ENCODE measurements around the gene UQCRC1. TPM values are rescaled to one million over a fixed set of nuclear protein-coding genes. Genes with fewer than 3 reads are reported as not detected.

The UQCRC1 gene
- polyA plus RNA-seq, 2 of the 4 experiments (the other 2 are of a cell fraction), result 256 to 279 TPM

GRCh38 chr3:48623851-48624547 lies 14.6 kb upstream of the UQCRC1 start:
- H3K9me3 ChIP-seq, result no peaks in the 10 kb centered on the region
- FAIRE-seq, result no peak
- H3K4me1 ChIP-seq, result no peaks in the 10 kb centered on the region
- DNase-seq (ENCODE audit: low read depth in 1 of 2, low spot score in 1 of 2), result no peak
- H3K4me2 ChIP-seq, result no peak overlapping the region
- POLR2A ChIA-PET, result interaction anchor here (0.7 kb wide), 1 partner anchor 12 kb away, joined by 6 read pairs; no protein-coding TSS in a partner anchor
- no peak overlapping the region for H3K4me3 ChIP-seq
- ATAC-seq, result no peak
- CTCF ChIA-PET, result interaction anchor here (0.7 to 1.5 kb wide), 4 partner anchors 11 to 187 kb away, joined by 3 to 4 read pairs (median 4); partner anchors contain the start of gene SLC26A6
- TF ChIP-seq CHD2 (IDR thresholded peaks at IDR 0.05; ENCODE audit: low read length, partially characterized antibody), result no peak
- TF ChIP-seq, protein P1, sequence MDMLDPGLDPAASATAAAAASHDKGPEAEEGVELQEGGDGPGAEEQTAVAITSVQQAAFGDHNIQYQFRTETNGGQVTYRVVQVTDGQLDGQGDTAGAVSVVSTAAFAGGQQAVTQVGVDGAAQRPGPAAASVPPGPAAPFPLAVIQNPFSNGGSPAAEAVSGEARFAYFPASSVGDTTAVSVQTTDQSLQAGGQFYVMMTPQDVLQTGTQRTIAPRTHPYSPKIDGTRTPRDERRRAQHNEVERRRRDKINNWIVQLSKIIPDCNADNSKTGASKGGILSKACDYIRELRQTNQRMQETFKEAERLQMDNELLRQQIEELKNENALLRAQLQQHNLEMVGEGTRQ (IDR thresholded peaks at IDR 0.05), result peak; percentile 8; the same call in 1 of the 2 replicates
- no peak for TF ChIP-seq EHMT2 (IDR thresholded peaks at IDR 0.05; ENCODE audit: low read depth)
- H3K27ac ChIP-seq, result no peak overlapping the region
- WGBS (ENCODE audit: missing lambda C conversion rate), result 74% methylated on average over 6 of the region's 6 CpGs

DNA sequence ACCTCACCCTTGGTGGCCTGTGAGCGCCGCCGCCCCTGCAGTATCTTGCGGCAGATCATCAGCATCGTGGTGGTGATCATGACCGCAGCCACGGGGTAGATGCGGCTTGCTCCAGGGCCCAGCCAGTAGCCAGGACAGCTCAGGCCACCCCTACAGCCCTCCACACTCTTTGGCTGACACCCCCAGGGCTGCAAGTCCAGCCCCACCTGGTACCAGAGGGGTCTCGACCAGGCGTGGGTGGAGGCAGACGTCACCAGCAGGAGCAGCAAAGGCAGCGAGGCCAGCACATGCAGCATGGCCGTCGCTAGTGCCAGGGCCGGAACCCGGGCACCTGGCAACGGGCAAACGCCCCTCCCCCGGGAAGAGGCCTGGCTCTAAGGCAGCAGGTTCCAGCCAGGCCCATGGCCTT lies 12.0 kb upstream of the UQCRC1 start, which contains the start of gene TMEM89:
Gene TMEM89 (minus strand): TSS at position 309 of the 409 bp plus-strand sequence. CDS start 13 bp downstream, at position 296.
- DNase-seq (ENCODE audit: low read depth in 1 of 2, low spot score in 1 of 2), result no peak
- no peak within 1 kb of the TSS for H3K4me2 ChIP-seq
- TF ChIP-seq, protein P1 (IDR thresholded peaks at IDR 0.05), result no peak
- TF ChIP-seq BCL3 (IDR thresholded peaks at IDR 0.05) (no peak), ZC3H11A (IDR thresholded peaks at IDR 0.05) (no peak), CTCF (IDR thresholded peaks at IDR 0.05) (no peak), RAD21 (conservative IDR thresholded peaks at IDR 0.05 in 1 of 2, IDR thresholded peaks at IDR 0.05 in 1 of 2) (no peak), MAX (IDR thresholded peaks at IDR 0.05) (no peak), FOSB (CRISPR knock-in tag; IDR thresholded peaks at IDR 0.05) (no peak), POLR2A (IDR thresholded peaks at IDR 0.05; ENCODE audit: low read length) (no peak), CHD2 (IDR thresholded peaks at IDR 0.05; ENCODE audit: low read length, partially characterized antibody) (no peak), SREBF2 (IDR thresholded peaks at IDR 0.05) (no peak), RCOR1 (IDR thresholded peaks at IDR 0.05; ENCODE audit: low read depth, low read length) (no peak), FOXS1 (CRISPR knock-in tag; IDR thresholded peaks at IDR 0.05) (no peak), ATOH8 (CRISPR knock-in tag; IDR thresholded peaks at IDR 0.05; ENCODE audit: low read depth) (no peak), HEYL (CRISPR knock-in tag; IDR thresholded peaks at IDR 0.05) (no peak), MAZ (IDR thresholded peaks at IDR 0.05; ENCODE audit: borderline replicate concordance, low read depth, low read length) (no peak), EHF (CRISPR knock-in tag; IDR thresholded peaks at IDR 0.05) (no peak), ZSCAN20 (CRISPR knock-in tag; IDR thresholded peaks at IDR 0.05) (no peak), MAFK (IDR thresholded peaks at IDR 0.05; ENCODE audit: partially characterized antibody) (no peak), ESRRA (IDR thresholded peaks at IDR 0.05; ENCODE audit: borderline replicate concordance, low read length) (no peak)
- TF ChIP-seq, protein P2, sequence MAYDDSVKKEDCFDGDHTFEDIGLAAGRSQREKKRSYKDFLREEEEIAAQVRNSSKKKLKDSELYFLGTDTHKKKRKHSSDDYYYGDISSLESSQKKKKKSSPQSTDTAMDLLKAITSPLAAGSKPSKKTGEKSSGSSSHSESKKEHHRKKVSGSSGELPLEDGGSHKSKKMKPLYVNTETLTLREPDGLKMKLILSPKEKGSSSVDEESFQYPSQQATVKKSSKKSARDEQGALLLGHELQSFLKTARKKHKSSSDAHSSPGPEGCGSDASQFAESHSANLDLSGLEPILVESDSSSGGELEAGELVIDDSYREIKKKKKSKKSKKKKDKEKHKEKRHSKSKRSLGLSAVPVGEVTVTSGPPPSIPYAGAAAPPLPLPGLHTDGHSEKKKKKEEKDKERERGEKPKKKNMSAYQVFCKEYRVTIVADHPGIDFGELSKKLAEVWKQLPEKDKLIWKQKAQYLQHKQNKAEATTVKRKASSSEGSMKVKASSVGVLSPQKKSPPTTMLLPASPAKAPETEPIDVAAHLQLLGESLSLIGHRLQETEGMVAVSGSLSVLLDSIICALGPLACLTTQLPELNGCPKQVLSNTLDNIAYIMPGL (CRISPR knock-in tag; IDR thresholded peaks at IDR 0.05; ENCODE audit: borderline replicate concordance), result no peak
- ChIA-PET POLR2A (no interaction called here), CTCF (interaction anchor here (0.9 to 3.7 kb wide), 2 partner anchors 10 to 13 kb away, joined by 6 to 17 read pairs; partner anchors contain the start of gene SLC26A6)
- H3K4me1 ChIP-seq, result no peaks in the 10 kb centered on the region
- no peak within 1 kb of the TSS for H3K27ac ChIP-seq
- WGBS (ENCODE audit: missing lambda C conversion rate), result 93% methylated on average over 8 of the region's 19 CpGs
- H3K9me3 ChIP-seq, result peaks cover 15% of the 10 kb centered on the region
- H3K4me3 ChIP-seq, result no peak within 1 kb of the TSS
- ATAC-seq, result no peak
- FAIRE-seq, result no peak

Measured in A549 (cell line).